ENCODE results near the gene TMEM164.

The TMEM164 gene

GRCh38 chrX:110013968-110014367 lies 11.1 kb downstream of the TMEM164 start:
- H3K27ac Mint-ChIP-seq: no peak overlapping the region
- no peaks in the 10 kb centered on the region for H3K9me3 Mint-ChIP-seq
- ATAC-seq (no peak), DNase-seq (no peak)
- peaks cover 5% of the 10 kb centered on the region for H3K36me3 Mint-ChIP-seq (ENCODE audit: low read depth)
- peaks cover 3% of the 10 kb centered on the region for H3K4me1 Mint-ChIP-seq
- H3K4me3 Mint-ChIP-seq: no peak overlapping the region
- H3K27me3 Mint-ChIP-seq: no peaks in the 10 kb centered on the region

DNA sequence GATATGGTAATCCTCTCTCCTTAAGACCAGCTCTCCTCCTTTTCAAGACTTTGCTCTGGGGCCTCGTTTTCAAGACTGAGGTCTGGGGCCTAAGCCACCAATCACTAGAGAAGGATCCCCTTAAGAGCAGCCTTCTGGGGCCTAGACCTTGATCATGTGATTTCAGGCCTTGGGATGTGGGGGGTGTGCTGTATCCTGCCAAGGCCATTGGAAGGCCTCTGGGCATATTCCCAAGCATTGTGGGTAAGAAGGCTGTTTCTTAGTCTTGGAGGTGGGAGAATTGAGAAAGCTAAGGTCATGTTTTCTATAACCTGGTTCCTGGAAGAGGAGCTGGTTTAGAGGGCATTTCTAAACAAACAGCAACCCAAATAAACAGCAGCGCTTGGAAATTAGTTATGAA lies 12.1 kb downstream of the TMEM164 start:
- no peak overlapping the region for H3K27ac Mint-ChIP-seq

DNA sequence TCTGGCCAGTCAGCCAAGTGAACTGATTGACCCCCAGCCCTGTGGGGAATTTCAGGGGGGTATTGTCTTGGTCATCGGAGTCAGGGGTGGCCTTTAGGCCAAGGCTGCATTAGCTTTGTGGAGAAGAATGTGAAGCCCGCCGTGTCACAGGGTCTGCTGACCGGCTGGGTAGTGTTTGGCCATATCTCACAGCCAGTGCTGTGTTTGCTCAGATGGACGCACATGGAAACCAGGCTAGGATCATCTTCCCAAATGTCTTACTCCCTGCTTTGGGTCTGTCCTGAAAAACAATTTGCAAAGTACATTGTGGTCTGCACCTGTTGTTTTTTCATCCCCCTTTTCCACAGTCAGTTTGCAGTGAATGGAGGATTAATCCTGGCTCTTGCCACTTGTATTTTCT lies 13.0 kb downstream of the TMEM164 start:
- DNase-seq (no peak), ATAC-seq (no peak)
- Mint-ChIP-seq H3K27me3 (no peaks in the 10 kb centered on the region), H3K36me3 (ENCODE audit: low read depth) (peaks cover 2% of the 10 kb centered on the region), H3K9me3 (no peaks in the 10 kb centered on the region), H3K4me3 (no peak overlapping the region), H3K27ac (no peak overlapping the region), H3K4me1 (peaks cover 2% of the 10 kb centered on the region)

More for the DNA sequence above, 12.1 kb downstream of the TMEM164 start:
- H3K27me3 Mint-ChIP-seq: no peaks in the 10 kb centered on the region
- H3K36me3 Mint-ChIP-seq (ENCODE audit: low read depth): peaks cover 4% of the 10 kb centered on the region
- peaks cover 2% of the 10 kb centered on the region for H3K4me1 Mint-ChIP-seq
- ATAC-seq (no peak), DNase-seq (no peak)
- no peaks in the 10 kb centered on the region for H3K9me3 Mint-ChIP-seq
- H3K4me3 Mint-ChIP-seq: no peak overlapping the region

- H3K9me3 Mint-ChIP-seq: no peaks in the 10 kb centered on the region
- DNase-seq: no peak
- H3K36me3 Mint-ChIP-seq (ENCODE audit: low read depth): peaks cover 5% of the 10 kb centered on the region
- H3K4me1 Mint-ChIP-seq: no peaks in the 10 kb centered on the region
- no peak overlapping the region for H3K27ac Mint-ChIP-seq
- no peak for ATAC-seq
- H3K27me3 Mint-ChIP-seq: no peaks in the 10 kb centered on the region
- no peak overlapping the region for H3K4me3 Mint-ChIP-seq
Observed at GRCh38 chrX:110020536-110020935, 17.6 kb downstream of the TMEM164 start.

DNA sequence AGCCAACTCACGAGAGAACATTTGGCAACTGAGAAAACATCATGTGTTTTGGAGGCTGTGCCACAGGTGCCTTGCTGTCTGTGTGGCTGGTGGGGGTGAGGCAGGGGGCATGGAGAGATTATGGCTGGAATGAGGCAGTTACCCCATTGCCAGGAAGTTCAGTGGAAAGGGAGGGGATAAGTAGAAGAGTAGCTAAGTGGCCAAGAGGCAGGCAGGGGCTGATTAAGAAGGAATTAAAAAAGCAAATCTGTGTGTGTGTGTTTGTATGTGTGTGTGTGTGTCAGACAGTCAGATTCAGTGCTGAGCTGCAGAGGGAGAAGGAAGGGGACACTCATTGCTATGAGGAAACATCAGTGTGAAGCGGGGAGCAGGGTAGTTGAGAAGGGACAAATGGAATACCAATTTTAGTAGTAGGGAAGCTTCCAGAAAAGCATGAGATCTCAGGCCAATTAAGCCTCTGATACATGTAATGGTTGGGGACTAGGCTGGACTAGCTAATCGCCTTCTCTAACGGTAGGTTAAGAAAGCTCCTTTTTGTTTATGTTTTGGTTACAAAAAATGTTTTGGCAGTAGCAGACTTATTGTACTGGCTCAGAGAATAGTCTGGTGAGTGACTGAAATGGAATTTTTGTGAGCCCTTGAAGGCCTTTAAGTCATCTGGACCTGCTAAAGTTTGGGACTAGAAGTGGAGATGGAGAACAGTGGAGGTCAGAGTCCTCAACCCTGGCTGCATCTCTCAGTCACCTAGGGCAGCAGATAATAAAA lies 18.5 kb downstream of the TMEM164 start:
- H3K4me1 Mint-ChIP-seq: no peaks in the 10 kb centered on the region
- ATAC-seq (no peak), DNase-seq (no peak)
- H3K4me3 Mint-ChIP-seq: no peak overlapping the region
- H3K27ac Mint-ChIP-seq: no peak overlapping the region
- H3K9me3 Mint-ChIP-seq: no peaks in the 10 kb centered on the region
- H3K36me3 Mint-ChIP-seq (ENCODE audit: low read depth): peaks cover 8% of the 10 kb centered on the region
- no peaks in the 10 kb centered on the region for H3K27me3 Mint-ChIP-seq

DNA sequence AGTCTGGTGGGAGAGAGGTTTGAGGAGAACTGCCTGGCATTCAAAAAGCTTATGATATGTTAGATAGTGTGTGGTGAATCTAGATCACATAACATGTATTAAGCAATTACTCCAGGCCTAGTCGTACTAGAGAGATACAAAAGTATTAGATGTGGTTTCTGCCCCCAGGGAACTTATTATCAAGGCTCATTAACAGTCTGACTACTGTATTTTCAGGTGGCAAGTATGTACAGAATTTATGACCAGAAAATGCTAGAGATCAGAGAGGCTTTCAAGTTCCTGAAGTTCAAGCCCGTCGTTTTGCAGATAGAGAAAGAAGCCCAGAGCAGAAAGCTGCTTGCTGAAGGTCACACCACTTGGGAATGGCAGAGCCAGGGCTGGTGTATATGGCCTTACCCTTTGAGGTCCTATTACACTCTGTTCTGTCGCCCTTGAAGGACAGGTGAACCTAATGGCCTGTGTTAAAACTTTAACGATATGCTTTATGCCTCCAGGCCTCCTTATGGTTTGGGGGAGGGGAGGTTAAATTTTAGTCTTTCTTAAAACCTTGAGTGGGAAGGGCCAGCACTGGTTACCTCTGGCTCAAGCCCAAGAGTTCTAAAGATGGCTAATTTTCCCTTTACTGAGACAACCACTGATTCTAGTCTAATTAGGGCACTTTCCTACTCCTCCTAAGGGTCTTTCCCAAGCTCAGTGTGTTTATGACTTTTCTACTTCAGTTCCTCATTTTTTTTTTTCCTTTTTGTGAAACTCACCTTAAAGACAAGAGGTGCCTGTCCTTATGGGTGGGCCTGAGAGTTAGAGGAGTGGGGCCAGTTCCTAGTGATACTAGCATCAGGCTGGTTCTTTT lies 19.9 kb downstream of the TMEM164 start:
- DNase-seq (no peak), ATAC-seq (no peak)
- no peak overlapping the region for H3K27ac Mint-ChIP-seq
- no peak overlapping the region for H3K4me3 Mint-ChIP-seq
- no peaks in the 10 kb centered on the region for H3K4me1 Mint-ChIP-seq
- H3K27me3 Mint-ChIP-seq: no peaks in the 10 kb centered on the region
- H3K9me3 Mint-ChIP-seq: no peaks in the 10 kb centered on the region
- peaks cover 8% of the 10 kb centered on the region for H3K36me3 Mint-ChIP-seq (ENCODE audit: low read depth)

DNA sequence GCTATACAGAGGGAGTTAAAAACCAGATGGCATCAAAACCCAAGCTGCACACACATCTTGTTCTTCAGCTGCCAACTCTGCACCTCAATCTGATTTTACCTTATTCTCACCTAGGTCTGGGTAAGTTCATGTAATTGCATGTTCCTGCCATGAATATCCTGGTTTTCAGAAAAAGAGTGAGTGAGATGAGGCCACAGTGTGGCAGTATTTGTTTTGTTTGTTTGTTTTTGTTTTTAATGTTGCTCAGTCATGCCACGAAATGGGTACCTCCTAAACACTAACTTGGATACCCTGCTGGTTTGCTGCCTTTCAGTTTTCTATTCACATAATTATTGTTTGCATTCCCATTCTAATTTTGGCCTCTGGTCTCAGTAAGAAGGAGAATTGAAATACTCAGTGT lies 22.5 kb downstream of the TMEM164 start:
- peaks cover 4% of the 10 kb centered on the region for H3K4me1 Mint-ChIP-seq
- no peak overlapping the region for H3K27ac Mint-ChIP-seq
- peaks cover 8% of the 10 kb centered on the region for H3K36me3 Mint-ChIP-seq (ENCODE audit: low read depth)
- no peaks in the 10 kb centered on the region for H3K27me3 Mint-ChIP-seq
- DNase-seq: no peak
- no peaks in the 10 kb centered on the region for H3K9me3 Mint-ChIP-seq
- no peak overlapping the region for H3K4me3 Mint-ChIP-seq
- ATAC-seq: no peak

DNA sequence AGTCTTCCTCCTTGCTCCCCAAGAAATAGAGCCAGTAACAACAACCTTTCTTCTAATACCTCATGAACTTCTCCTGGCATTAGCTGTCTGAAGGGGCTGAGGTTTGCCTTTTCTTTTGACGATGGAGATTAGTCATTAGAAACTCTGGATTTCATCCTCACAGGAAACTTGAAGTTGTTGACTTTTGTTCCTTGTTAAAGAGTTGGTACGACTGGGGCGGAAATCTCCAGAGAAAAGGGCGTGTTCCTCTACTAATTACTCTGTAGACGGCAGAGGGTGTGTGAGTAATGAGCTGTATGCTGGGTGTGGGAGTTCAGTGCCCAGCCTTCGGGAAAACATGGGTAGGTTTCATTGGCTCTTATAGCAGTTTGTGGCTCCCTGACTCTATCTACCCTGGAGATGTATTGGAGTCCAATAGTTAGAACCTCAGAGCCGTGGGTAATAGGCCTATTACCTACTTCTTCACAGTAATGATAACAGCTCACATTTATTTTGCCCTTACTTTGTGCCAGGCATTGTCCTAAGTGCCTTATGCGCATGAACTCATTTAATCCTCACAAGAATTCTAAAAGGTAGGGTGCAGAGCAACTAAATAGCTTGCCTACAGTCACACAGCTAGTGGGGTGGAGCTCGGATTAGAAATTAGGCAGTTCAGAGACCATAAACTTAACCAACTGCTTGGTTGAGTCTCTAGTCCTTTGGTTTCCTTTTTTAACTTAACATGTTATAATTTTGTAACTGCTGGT lies 23.4 kb downstream of the TMEM164 start:
- Mint-ChIP-seq H3K36me3 (ENCODE audit: low read depth) (peaks cover 10% of the 10 kb centered on the region), H3K27ac (no peak overlapping the region)
- ATAC-seq: no peak

GRCh38 chrX:110032534-110033147 lies 29.7 kb downstream of the TMEM164 start:
- Mint-ChIP-seq H3K27me3 (no peaks in the 10 kb centered on the region), H3K4me1 (peaks cover 17% of the 10 kb centered on the region), H3K9me3 (no peaks in the 10 kb centered on the region), H3K4me3 (no peak overlapping the region), H3K27ac (no peak overlapping the region), H3K36me3 (ENCODE audit: low read depth) (peaks cover 4% of the 10 kb centered on the region)
- no peak for ATAC-seq
- no peak for DNase-seq

More for the DNA sequence above, 23.4 kb downstream of the TMEM164 start:
- no peaks in the 10 kb centered on the region for H3K9me3 Mint-ChIP-seq
- no peak overlapping the region for H3K4me3 Mint-ChIP-seq
- no peaks in the 10 kb centered on the region for H3K27me3 Mint-ChIP-seq
- DNase-seq: no peak
- H3K4me1 Mint-ChIP-seq: peaks cover 4% of the 10 kb centered on the region

DNA sequence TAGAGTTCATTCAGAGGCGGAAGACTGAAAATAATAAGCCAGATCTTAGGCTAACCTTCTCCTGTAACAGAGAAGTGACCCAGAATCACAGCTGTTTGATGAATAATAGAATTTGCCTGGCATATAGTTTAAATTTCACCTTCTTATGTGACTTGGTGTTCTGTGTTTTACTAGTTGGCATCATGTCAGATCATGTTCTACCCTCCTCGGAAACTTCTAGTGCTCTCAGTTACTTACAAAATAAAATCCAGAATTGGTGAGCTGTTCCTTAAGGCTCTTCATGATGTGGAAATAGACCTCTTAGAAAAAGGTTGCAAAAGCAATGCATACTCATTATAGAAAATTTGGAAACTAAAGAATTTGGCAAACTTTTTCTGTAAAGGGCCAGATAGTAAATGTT lies 31.1 kb downstream of the TMEM164 start:
- Mint-ChIP-seq H3K36me3 (ENCODE audit: low read depth) (peaks cover 7% of the 10 kb centered on the region), H3K9me3 (no peaks in the 10 kb centered on the region), H3K4me3 (no peak overlapping the region), H3K27me3 (no peaks in the 10 kb centered on the region), H3K27ac (no peak overlapping the region), H3K4me1 (peaks cover 17% of the 10 kb centered on the region)
- no peak for ATAC-seq
- DNase-seq: no peak

- DNase-seq: no peak
- H3K27me3 Mint-ChIP-seq: no peaks in the 10 kb centered on the region
- no peak for ATAC-seq
- H3K36me3 Mint-ChIP-seq (ENCODE audit: low read depth): peaks cover 5% of the 10 kb centered on the region
- no peak overlapping the region for H3K4me3 Mint-ChIP-seq
- H3K9me3 Mint-ChIP-seq: no peaks in the 10 kb centered on the region
- H3K4me1 Mint-ChIP-seq: peaks cover 14% of the 10 kb centered on the region
- peak overlapping the region; percentile 25 for H3K27ac Mint-ChIP-seq
Observed at GRCh38 chrX:110036162-110037033, 33.5 kb downstream of the TMEM164 start.

GRCh38 chrX:110037178-110037577 lies 34.3 kb downstream of the TMEM164 start:
- Mint-ChIP-seq H3K27me3 (no peaks in the 10 kb centered on the region), H3K4me1 (peaks cover 19% of the 10 kb centered on the region), H3K27ac (no peak overlapping the region), H3K4me3 (no peak overlapping the region), H3K9me3 (no peaks in the 10 kb centered on the region), H3K36me3 (ENCODE audit: low read depth) (peaks cover 7% of the 10 kb centered on the region)
- ATAC-seq: peak; percentile 28
- DNase-seq: no peak

- Mint-ChIP-seq H3K9me3 (no peaks in the 10 kb centered on the region), H3K27ac (no peak overlapping the region), H3K36me3 (ENCODE audit: low read depth) (peaks cover 7% of the 10 kb centered on the region), H3K4me3 (no peak overlapping the region), H3K4me1 (peaks cover 31% of the 10 kb centered on the region), H3K27me3 (no peaks in the 10 kb centered on the region)
- DNase-seq (no peak), ATAC-seq (no peak)
Observed at GRCh38 chrX:110038900-110039299, 36.0 kb downstream of the TMEM164 start.

Data from activated naive CD8-positive, alpha-beta T cell treated with anti-CD3 and anti-CD28 coated beads, Interleukin-2, amount 50 U/mL, for 24 hours (primary cell).